Germinal center (tissue), 1 donor: ENCODE measurements around the gene BMP8B.
A peak's percentile ranks its signal among the peaks of the same experiment; 100 is the strongest.
"Not testable (repeated sequence)": the region's sequence is repeated elsewhere in the genome, so short reads cannot be mapped to it uniquely, and the experiment has no call there.

Experiments used
- DNase-seq: peaks from one replicate; pipeline ENCODE4 v3.0.0; 2012; ENCODE audit warnings: mixed read lengths, low spot score

BMP8B gene

GRCh38 chr1:39788758-39789570 is at the start of gene BMP8B:
Gene BMP8B, minus strand, starts transcription at chr1:39788865. Its CDS starts 380 bp downstream, at chr1:39788485.
- DNase-seq: peak; percentile 71

- DNase-seq: no peak
These were observed 48.0 kb upstream of the BMP8B start for GRCh38 chr1:39836595-39837110.

GRCh38 chr1:39835935-39836594 is 47.4 kb upstream of the BMP8B start:
- DNase-seq: no peak

- no peak for DNase-seq
These were observed 46.4 kb upstream of the BMP8B start for GRCh38 chr1:39835110-39835509.

- no peak for DNase-seq
These were observed 45.1 kb upstream of the BMP8B start for GRCh38 chr1:39833621-39834385.

- DNase-seq: no peak
These were observed 44.5 kb upstream of the BMP8B start for GRCh38 chr1:39833121-39833520.

GRCh38 chr1:39832294-39832693 is 43.6 kb upstream of the BMP8B start:
- no peak for DNase-seq

- DNase-seq: no peak
These were observed 41.3 kb upstream of the BMP8B start for GRCh38 chr1:39829791-39830533.

GRCh38 chr1:39828734-39829133 is 40.1 kb upstream of the BMP8B start:
- no peak for DNase-seq

- not testable (repeated sequence) for DNase-seq
These were observed 39.6 kb upstream of the BMP8B start for GRCh38 chr1:39828255-39828654.

- DNase-seq: no peak
These were observed 38.5 kb upstream of the BMP8B start for GRCh38 chr1:39827201-39827600.

GRCh38 chr1:39826583-39826982 is 37.9 kb upstream of the BMP8B start:
- DNase-seq: no peak

GRCh38 chr1:39825432-39825941 is 36.8 kb upstream of the BMP8B start:
- DNase-seq: peak; percentile 23

GRCh38 chr1:39823450-39823849 is 34.8 kb upstream of the BMP8B start:
- DNase-seq: not testable (repeated sequence)

GRCh38 chr1:39822146-39822545 is 33.5 kb upstream of the BMP8B start:
- DNase-seq: no peak

- no peak for DNase-seq
These were observed 30.6 kb upstream of the BMP8B start for GRCh38 chr1:39819091-39819812.

- DNase-seq: no peak
These were observed 29.8 kb upstream of the BMP8B start for GRCh38 chr1:39818482-39818881.

GRCh38 chr1:39817091-39817932 is 28.6 kb upstream of the BMP8B start:
- peak; percentile 90 for DNase-seq

GRCh38 chr1:39816415-39817090 is 27.9 kb upstream of the BMP8B start:
- peak; percentile 70 for DNase-seq
